GM21737 (cell line): Measurements from ENCODE around the gene SLC39A9.
A peak's percentile ranks its signal among the peaks of the same experiment; 100 is the strongest.
"Not testable (repeated sequence)": the region's sequence is repeated elsewhere in the genome, so short reads cannot be mapped to it uniquely, and the experiment has no call there.

Source experiments
- ATAC-seq: cut with Tn5 transposase; IDR thresholded peaks from one replicate; pipeline ENCODE4 v1.9.1; 2021; ENCODE audit warnings: mild to moderate bottlenecking, moderate library complexity; ENCODE audit not compliant: unreplicated experiment

Gene SLC39A9

DNA sequence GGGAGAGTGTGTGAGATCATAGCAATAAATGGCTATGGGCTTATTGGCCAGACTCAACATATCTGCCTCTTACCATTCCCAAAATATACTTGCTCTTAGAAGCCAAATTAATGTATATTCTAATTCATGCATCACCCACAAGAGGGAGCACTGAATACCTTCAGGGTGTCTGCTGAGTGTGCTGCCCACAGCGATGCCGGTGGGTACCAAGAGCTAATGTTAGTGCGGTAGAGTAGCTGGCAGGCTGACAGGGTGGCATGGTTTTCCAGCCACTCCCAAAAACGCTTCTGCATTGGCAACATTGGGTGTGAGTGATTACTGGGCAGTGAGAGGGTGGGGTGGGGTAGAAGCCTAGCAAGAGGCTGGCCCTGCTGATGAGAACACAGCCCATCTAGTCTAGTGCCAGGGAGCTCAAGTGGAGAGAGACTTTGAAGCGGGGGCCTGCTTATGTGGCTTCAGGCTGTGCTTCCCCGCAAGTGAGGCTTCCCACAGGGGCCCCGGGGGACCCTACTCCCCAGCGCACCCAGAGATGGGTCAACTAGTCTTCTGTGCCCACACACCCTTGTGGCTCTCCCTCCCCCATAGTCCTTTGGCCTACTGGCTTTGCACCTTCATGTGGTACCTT, 76.8 kb downstream of the SLC39A9 start:
- ATAC-seq = no peak

GRCh38 chr14:69476824-69477450, 78.4 kb downstream of the SLC39A9 start:
- not testable (repeated sequence) for ATAC-seq

- ATAC-seq = not testable (repeated sequence)
Measured at GRCh38 chr14:69478055-69478454, 79.6 kb downstream of the SLC39A9 start.

DNA sequence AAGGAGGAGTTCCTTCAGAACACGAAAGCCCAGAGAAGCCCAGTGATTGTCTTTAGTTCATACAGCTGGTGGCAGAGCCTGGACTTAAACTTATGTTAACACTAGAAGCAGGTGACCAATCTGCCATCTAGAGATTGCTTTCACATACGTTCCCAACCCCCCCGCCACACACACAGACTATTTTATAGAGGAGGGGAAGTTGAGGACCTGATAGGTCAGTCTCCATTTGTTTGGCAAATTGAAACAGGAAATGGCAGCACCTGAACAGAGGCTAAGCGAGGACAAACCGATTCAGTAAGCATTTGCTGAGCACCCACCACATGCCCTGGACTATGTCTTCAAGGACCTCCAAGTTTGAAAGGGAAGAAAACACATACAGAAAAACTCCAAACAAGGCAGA, 81.2 kb downstream of the SLC39A9 start:
- ATAC-seq = no peak

DNA sequence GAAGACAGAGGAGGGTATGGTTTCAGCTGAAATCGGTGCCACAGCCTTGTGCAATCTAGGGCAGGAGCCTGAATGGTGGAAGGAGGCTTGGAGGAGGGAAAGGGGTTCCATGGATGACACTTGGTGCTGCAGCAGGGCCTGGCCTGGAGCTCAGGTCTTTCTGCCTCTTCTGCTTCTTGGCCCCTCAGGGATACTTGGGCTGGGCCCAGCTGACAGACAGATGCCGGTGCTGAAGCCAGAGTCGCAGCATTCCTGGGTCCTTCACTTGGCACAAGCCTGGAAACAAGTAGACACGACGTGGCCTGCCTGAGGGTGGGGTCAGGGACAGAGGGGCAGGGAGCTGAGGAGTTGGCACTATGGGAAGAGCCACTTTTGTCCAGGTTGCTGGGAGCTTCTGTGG, 81.6 kb downstream of the SLC39A9 start:
- no peak for ATAC-seq

- ATAC-seq = peak; percentile 84
Measured at GRCh38 chr14:69481815-69482568, 83.5 kb downstream of the SLC39A9 start.

- no peak for ATAC-seq
Measured at GRCh38 chr14:69483765-69484443, 85.4 kb downstream of the SLC39A9 start.

- ATAC-seq = no peak
Measured at GRCh38 chr14:69484444-69485314, 86.2 kb downstream of the SLC39A9 start, which contains the start of gene PLEKHD1. TSS of gene PLEKHD1 (plus strand) at chr14:69484728. CDS start at chr14:69484966, 238 bp downstream.

DNA sequence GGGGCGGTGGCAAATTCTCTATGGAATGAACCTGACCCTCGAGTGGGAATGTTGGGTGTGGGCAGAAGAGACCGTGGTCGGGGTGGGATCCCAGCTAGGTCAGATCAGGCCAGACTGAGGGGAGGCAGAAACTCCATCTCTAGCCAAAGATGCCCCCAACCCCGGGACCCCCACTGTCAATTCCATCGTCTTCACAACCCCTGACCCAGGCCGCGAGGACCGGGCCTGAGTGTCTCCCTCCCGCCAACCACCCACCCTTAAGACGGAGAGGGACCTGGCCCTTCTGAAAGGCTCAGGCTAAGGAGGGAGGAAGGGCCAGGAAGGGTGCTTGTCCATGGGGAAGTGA, 86.8 kb downstream of the SLC39A9 start:
- no peak for ATAC-seq

- no peak for ATAC-seq
Measured at GRCh38 chr14:69485701-69486100, 87.2 kb downstream of the SLC39A9 start.

GRCh38 chr14:69487226-69487625, 88.7 kb downstream of the SLC39A9 start:
- ATAC-seq = no peak

GRCh38 chr14:69487771-69488170, 89.3 kb downstream of the SLC39A9 start:
- ATAC-seq = no peak

- ATAC-seq = no peak
Measured at GRCh38 chr14:69489495-69489894, 91.0 kb downstream of the SLC39A9 start.

GRCh38 chr14:69490219-69490918, 91.9 kb downstream of the SLC39A9 start:
- ATAC-seq = no peak

GRCh38 chr14:69491193-69491592, 92.7 kb downstream of the SLC39A9 start:
- no peak for ATAC-seq

DNA sequence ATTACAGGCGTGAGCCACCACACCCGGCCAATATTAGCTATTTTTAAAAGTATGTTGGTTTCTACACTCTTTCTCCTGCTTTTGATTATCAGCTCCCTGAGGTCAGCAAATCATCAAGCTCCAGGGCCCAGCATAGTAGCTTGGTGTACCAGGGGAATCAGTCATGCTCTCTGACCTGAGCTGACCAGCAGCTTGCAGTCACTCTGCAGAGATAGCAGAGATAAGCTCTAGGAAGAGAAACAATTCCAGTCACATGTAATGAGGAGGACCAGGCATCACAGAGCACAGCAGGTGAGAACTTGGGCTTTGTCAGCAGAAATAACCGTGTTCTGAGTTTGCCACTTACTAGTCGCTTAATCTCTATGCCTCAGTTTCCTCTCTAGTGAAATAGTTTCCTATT, 94.5 kb downstream of the SLC39A9 start:
- no peak for ATAC-seq

DNA sequence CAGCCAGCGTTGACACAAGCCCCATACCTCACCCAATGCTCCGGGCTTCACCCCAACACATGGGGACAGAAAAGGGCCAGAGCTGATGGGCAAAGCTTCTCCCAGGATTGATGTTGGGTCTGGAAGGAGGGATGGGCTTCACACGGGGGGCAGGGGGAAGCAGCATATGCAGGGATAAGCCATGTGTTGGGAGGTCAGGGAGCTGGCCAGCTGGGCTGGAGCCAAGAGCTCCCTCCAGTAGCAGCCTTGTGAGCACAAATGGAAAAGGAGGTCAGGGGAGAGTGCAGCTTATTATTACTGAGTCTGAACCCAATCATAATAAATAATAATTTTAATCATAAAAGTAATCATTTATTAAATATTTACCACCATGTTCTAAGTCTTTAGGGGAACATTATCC, 95.3 kb downstream of the SLC39A9 start:
- no peak for ATAC-seq

DNA sequence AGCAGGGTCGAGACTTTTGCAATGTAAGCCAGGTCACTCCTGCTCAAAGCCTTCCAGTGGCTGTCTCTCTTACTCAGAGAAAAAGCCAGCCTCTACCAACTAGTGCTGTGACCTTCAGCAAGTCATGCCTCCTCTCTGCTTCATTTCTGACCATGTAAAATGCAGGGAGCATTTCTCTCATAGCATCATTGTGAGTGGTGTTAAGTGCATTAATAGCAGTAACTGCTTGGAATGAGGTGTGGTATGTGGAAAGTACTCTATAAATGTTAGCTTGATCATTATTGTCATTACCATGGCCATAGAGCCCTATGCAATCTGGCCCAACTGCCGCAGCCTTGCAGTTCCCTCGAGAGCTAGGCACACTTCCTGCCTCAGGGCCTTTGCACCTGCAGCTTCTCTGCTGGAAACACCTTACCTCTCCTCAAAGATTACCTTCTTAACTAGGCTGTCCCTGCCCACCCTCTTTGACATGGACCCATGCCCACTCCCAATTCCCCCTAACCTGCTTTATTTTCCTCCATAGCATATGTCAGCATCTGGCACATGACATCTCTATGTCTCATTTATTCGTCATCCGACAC, 96.9 kb downstream of the SLC39A9 start:
- ATAC-seq = no peak

DNA sequence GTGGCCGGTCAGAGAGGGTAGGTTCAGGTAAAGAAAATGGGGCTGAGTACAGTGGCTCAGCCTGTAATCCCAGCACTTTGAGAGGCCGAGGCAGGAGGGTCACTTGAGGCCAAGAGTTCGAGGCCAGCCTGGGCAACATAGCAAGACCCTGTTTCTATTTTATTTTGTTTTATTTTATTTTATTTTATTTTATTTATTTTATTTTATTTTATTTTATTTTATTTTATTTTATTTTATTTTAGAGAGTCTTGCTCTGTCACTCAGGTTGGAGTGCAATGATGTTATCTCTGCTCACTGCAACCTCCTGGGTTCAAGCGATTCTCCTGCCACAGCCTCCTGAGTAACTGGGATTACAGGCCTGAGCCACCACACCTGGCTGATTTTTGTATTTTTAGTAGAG, 99.4 kb downstream of the SLC39A9 start:
- not testable (repeated sequence) for ATAC-seq

DNA sequence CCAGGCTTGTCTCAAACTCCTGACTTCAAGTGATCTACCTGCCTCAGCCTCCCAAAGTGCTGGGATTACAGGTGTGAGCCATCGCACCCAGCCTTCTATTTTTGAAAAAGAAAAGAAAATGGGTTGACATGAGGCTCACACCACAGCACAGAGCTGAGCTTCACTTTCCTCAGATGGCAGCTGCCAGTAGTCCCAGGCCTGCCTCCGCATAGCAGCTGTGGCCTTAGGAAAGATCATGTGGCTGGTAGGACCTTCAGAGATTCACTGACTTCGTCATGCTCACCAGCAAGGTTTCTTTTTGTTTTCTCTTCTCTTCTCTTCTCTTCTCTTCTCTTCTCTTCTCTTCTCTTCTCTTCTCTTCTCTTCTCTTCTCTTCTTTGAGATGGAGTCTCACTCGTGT, 99.8 kb downstream of the SLC39A9 start:
- ATAC-seq = not testable (repeated sequence)
